ENCODE results near the gene ZC3H7A. TPM values are rescaled to one million over a fixed set of nuclear protein-coding genes. Genes with fewer than 3 reads are reported as not detected.

The ZC3H7A gene
- total and polyA plus RNA-seq, 2 of the 13 experiments (the other 11 are each of a cell fraction or from before 2014, with no cell fraction given) = 29.2 to 36.8 TPM

GRCh38 chr16:11748404-11749254, 48.4 kb downstream of the ZC3H7A start (continued):
- TF ChIP-seq ZNF570 (CRISPR knock-in tag; IDR thresholded peaks at IDR 0.05; ENCODE audit: borderline replicate concordance) = no peak
- no peak for TF ChIP-seq CENPT (CRISPR knock-in tag; IDR thresholded peaks at IDR 0.05; ENCODE audit: low read depth)
- peak; percentile 87 for TF ChIP-seq PPARG (CRISPR knock-in tag; conservative IDR thresholded peaks at IDR 0.05)
- no peak for TF ChIP-seq U2AF1 (optimal IDR thresholded peaks at IDR 0.05; ENCODE audit: low read depth, low read length)
- TF ChIP-seq HIC2 (CRISPR knock-in tag; IDR thresholded peaks at IDR 0.05; ENCODE audit: low read depth) = no peak
- peak; percentile 38; the same call in 1 of the 2 replicates for TF ChIP-seq CREB3 (CRISPR knock-in tag; IDR thresholded peaks at IDR 0.05)
- TF ChIP-seq RFX5 (IDR thresholded peaks at IDR 0.05; ENCODE audit: low read depth, low read length) = no peak
- TF ChIP-seq MTA1 (CRISPR knock-in tag; IDR thresholded peaks at IDR 0.05; ENCODE audit: borderline replicate concordance) = no peak
- TF ChIP-seq GABPB1 (CRISPR knock-in tag; IDR thresholded peaks at IDR 0.05) = no peak; the same call in 1 of the 2 replicates
- TF ChIP-seq GPBP1L1 (CRISPR knock-in tag; IDR thresholded peaks at IDR 0.05) = no peak
- TF ChIP-seq E2F1 (CRISPR knock-in tag; IDR thresholded peaks at IDR 0.05) = 0 out of 2 replicates have a peak, but pooled peaks have one; percentile 61
- no peak; the same call in 1 of the 2 replicates for TF ChIP-seq SPEN (CRISPR knock-in tag; IDR thresholded peaks at IDR 0.05; ENCODE audit: low read depth)
- TF ChIP-seq KLF6 (CRISPR knock-in tag; IDR thresholded peaks at IDR 0.05) = no peak
- TF ChIP-seq PAWR (CRISPR knock-in tag; IDR thresholded peaks at IDR 0.05; ENCODE audit: borderline replicate concordance) = no peak
- TF ChIP-seq FLYWCH1 (CRISPR knock-in tag; IDR thresholded peaks at IDR 0.05) = no peak
- TF ChIP-seq HOXA9 (CRISPR knock-in tag; IDR thresholded peaks at IDR 0.05; ENCODE audit: borderline replicate concordance) = 0 out of 2 replicates have a peak, but pooled peaks have one; percentile 21
- TF ChIP-seq MED13 (CRISPR knock-in tag; IDR thresholded peaks at IDR 0.05) = 0 out of 2 replicates have a peak, but pooled peaks have one; percentile 75
- no peak for TF ChIP-seq ZNF251 (CRISPR knock-in tag; IDR thresholded peaks at IDR 0.05)
- peak; percentile 50; the same call in 1 of the 2 replicates for TF ChIP-seq ZNF335 (CRISPR knock-in tag; IDR thresholded peaks at IDR 0.05)
- TF ChIP-seq ZBTB46 (CRISPR knock-in tag; IDR thresholded peaks at IDR 0.05; ENCODE audit: borderline replicate concordance) = no peak

All from HepG2 (cell line).